GM18873 (cell line): ENCODE data around the gene GALC.

Source experiments
- ATAC-seq: cut with Tn5 transposase; IDR thresholded peaks from one replicate; pipeline ENCODE4 v1.9.1; 2021; ENCODE audit warnings: mild to moderate bottlenecking, moderate library complexity, moderate number of reproducible peaks; ENCODE audit not compliant: unreplicated experiment, low FRiP score

Gene GALC

DNA sequence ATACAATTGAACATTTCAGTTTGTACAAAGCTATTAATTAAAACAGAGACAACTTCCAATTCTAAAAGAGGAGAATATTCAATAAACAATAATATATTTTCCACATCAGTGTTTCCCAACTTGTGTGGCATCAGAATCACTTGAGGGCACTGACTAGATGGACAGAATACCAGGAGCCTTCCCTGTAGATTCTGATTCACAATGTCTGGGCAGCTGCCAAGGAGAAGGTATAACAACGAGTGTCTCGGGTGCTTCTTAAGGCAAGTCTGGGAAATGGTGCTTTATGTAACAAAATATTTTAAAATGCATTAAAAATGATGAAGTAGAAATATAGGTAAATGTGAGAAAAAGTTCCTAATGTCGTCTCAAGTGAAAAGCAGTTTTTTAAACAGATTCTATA is 26.2 kb downstream of the GALC start:
- ATAC-seq, result no peak

DNA sequence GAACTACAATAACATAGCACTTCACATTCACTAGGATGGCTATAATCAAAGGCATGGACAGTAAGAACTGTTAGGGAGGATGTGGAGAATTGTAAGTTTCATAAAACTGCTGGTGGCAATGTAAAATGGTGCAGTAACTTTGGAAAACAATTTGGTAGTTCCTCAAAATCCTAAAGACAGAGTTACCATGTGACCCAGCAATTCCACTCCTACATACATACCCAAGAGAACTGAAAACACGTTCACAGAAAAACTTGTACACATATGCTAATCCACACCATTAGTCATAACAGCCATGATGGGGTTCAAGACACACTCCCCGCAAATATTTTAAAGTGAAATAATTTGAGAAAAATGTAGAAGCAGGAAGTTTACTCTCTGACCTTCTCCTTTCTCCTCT is 31.7 kb downstream of the GALC start:
- ATAC-seq, result no peak

DNA sequence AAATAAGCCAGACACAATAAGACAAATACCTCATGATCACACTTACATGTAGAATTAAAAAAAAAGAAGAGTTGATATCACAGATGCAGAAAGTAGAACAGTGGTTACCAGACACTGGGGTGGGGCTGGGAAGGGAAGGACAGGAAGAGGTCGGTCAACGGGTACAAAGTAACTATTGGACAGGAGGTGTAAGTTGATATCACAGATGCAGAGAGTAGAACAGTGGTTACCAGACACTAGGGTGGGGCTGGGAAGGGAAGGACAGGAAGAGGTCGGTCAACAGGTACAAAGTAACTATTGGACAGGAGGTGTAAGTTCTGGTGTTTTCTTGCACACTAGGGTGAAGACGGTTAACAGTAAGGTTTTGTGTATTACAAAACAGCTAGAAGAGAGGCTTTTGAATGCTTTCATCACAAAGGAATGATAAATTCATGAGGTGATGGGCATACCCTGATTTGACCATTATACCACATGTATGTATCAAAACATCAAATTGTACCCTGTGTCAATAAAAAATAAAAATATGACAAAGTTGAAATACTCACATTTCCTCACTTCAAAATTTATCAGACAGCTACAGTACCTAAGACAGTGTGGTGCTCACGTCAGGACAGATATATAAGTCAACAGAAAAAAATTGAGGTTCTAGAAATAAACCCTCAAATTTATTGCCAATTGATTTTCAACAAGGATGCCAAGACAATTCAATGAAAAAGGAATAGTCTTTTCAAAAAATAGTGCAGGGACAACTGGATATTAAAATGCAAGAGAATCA is 32.8 kb downstream of the GALC start:
- ATAC-seq, result no peak

DNA sequence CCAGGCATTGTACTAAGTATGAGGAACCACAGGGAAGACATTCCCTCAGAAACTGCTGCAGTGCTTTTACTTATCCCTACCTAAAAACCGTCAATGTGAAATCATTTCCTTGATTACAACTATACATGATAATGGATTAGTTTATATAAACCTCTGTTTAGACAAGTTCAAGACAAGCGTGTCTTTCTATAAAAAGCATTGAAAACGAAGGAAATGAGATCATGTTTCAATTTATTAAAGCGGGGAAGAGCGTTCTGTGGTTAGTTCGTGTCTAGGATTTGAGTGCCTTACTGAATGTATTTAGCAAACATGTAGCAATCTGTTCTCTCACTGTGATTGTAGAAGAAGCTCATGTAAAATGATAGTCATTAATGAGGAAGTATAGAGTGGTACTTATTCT is 37.5 kb downstream of the GALC start:
- no peak for ATAC-seq

DNA sequence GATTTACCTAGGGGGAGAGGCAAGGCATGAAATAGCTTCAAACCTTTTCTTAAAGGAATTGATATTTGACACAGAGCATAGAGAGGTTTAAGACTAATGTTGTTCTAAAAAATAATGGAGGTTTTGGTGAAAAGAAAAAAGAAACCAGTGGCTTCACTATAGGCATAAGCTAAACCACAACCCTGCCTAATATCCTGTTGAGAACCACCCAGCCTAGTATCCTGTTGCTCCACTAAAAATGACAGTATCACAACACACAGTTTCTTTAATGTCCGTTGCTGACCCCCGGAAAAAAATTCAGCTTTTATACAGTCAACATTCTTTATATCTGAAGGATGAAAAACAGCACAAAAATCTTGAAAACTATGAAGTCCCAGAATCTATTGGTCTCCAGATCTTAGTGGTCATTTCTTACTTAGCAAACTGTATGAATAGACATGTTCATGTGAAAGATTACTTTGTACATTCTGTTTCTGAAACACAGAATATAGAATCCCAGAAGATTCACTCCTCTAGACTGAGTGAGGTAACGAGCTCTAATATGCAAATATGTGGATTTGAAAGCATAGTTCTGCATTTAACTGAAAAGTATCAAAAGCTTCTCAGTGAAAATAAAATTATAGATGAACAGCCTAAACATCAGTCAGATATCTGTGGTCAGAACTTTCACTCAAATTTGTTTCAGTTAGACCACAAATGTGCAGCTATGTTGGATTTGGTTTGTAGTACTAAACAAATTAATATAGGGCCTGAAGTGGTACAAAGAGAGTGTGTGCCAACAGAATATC is 40.5 kb downstream of the GALC start:
- ATAC-seq, result peak; percentile 71

DNA sequence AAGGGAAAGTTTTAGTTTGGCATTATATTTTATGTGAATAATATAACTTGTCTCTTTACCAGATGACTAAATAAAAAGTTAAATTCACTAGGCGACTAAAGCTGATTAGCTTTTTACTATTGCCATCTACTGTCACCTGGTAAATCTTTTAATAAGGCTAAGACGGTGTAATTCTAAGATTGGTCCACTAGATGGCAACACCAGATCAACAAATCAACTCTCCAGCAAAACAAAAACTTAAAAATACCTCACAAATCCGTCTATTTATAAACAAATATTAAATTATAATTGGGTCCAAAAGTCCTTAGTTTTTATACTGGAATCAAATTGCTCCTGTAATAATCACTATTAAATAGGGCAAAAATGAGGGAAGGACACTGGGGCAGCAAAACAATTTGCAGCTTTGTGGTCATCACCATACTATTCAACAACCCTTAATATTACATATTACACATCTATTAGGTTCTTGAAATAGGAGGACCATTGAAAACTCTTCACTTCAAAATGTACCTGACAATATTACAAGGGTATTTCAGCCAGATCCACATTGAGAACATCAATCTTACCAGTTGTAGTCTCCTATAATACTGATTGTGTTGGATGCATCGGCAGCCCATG is 47.9 kb downstream of the GALC start:
- ATAC-seq, result no peak

DNA sequence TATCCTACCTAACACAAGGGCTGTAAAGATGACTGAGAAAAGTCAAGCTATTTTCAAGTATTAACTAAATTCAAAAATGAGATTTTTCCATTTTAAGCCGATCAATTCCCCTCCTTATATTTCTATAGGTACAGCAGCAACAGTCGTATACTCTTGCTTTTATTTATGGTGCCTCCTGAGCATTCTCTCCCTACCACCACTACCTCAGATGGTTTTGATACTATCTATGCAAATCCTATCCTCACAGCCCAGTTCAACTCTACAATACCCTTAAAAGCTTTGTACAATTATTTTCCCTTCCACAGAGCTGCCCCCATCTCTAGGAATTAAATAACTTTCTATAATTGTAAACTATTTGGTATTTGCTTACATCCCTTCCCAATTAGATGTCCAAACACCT is 52.1 kb downstream of the GALC start:
- no peak for ATAC-seq

DNA sequence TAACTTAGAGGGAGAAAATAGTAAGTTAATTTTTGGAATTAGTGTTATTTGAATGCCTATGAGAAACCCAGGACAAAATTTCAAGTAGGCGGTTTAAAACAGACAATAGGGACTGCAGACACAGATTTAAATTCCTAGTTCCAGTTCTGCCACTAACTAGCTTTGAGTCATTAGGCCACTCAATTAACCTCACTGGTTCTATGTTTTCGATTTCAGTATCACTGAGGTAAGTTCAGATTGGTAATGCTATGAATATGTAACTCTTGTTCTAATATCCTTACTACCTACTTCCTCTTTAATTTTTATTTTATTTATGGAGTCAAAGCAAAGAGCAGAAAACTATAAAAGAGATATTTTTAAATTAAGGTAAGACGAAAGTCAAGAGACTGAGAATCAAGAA is 52.6 kb downstream of the GALC start:
- peak; percentile 97 for ATAC-seq

DNA sequence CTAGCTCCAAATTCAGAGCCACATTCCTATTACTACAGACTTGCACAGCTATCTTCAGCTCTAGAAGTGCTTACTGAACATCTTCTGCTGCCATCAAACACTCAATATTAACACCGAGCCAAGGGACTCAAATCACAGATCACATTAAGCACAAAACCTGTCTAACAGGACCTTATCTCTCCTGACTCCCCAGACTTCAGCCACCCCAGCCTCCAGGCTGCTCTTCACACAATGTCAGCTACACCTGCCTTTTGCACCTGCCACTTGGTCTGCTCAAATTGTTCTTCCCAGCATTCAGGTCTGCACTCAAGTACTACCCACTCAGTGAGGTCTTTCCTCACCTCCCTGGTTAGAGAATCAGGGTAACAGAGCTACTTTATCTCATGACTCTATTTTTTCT is 57.1 kb downstream of the GALC start:
- ATAC-seq, result no peak

DNA sequence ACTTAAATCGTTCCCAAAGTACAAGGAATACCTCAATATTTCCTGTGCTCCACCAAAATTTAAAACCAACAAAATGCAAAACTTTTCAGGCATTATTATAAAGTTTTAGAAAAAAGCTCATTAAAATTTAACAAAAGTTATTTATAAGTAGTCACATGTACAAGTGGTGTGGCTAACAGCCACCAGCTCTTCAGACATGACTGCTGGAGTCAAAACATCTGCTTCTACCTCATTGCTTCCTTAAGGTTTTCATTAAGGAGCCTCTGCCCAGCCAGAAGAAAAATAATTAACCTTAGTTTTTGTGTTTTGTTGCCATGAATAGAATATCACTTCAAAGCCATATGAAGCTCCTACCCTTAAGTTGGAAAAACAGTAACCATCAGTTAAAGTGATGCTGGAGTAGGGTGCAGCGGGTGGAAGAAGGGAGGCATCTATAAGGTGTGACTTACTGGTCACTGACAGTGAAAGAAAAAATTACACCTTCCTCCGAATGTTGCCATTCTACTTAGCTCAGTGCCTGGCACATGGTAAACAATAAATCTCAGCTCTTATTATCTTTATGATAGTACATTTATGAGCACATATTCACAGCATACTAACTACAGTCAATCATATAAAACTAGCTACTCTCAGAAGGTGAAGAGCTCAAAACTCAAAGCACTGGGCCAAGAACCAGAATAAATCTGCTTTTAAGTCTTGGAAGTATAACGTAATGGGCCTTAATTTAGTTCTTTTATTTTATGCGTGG is 57.7 kb downstream of the GALC start:
- ATAC-seq, result no peak

DNA sequence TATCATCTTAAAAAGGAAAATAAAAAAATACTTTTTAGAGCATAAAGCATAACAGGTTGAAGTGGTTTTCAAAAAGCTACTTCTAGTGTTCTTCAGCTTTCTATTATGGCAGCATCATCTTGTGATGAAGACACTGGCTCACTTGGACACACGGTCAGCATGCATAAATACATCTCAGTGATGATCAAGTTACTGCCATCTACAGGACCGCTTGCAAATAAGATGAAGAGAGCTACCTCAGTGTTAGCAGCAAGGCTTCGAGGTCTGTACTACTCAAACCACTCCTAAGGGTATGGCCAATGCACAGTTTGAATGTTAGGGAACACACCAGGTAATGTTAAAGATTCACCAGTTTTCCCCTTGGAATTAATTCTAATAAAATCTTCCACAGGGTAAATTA is 58.8 kb downstream of the GALC start:
- ATAC-seq, result no peak

DNA sequence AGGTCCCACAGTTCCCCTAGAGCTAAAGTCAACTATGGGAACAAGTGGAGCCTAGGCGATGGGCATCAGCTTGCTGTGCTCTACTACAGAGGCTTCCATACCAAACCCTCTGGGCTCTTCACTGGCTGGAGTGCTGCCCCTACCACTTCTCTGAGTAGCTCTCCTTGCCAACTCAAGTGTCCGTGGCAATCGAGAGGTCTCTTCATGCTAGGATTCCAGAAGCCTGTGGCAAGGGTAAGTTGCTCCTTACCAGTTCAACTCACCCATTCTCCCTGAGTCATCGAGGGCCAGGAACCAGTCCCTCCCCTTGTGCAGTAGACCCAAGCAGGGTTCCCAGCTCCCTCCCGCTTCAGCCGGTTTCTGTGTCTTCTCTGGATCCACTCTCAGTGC is 76.1 kb downstream of the GALC start:
- no peak for ATAC-seq

DNA sequence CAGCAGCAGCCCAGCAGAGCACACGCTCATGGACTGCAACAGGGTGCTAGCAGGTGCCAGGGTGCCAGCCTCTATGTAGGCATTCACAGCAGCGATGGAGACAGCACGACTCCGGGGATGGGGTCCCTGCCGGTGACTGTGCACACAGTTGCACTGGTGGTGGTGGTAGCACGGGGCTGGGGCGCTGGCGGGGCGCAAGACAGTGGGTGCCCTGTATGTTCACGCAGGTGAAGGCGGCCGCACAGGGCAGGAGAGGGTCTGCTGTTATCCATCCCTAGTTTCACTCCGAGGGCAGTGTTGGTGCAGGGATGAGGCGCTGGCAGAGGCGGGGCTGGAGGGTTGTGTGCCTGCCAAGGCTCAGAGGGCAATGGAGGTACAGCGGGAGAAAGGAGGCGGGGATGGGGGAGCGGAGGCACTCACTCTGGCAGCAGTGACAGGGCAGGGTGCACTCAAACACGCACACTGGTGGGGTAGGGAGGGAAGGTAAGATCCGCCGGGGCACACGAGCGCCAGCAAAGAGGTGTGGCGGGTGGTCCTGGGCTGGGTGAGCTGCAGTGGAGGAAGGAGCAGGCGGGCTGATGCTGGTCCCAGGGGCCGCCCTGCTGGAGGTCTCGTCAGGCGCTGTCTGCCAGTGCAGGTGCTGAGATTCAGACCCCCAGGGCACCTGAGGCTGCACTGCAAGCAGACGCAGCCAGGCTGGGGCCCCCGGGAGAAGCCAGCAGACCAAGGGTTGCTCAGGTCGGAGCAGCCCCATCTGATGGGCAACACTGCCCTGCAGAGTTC is 76.7 kb downstream of the GALC start:
- ATAC-seq, result no peak

DNA sequence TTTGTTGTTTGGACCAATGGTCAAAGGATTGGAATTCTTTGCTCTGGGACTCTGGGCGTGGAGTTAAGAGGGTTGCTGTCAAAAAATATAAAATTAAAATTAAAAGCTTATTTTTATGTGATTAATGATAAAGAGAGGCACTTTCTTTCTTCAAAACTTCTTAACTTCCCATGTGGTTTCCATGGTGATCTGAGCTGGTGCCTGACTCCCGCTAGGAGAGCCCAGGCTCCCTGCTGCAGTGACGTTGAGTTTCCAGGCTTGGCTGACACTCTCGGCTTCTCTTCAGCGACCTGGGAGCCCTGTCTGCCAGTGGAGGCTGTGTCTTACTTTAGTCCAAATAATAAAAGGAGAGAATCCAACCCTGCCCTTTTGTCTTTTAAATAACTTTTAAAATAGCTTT is 84.4 kb downstream of the GALC start:
- ATAC-seq, result no peak

DNA sequence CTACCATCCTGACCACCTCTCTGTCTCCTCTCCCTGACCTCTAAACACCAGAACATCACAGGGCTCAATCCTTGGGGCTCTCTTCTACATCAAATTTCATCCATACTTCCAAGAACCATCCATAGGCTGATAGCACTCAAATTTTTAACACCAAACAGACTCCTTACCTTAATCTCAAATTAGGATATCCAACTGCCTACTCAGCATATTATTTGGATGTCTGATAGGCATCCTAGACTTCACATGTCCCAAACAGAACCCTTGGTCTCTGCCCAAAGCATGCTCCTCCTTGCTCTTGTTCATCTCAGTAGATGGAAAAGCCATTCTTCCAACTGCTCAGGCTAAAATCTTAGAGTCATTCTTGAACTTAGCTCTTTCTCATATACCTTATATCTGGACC is 91.3 kb downstream of the GALC start:
- ATAC-seq, result no peak

DNA sequence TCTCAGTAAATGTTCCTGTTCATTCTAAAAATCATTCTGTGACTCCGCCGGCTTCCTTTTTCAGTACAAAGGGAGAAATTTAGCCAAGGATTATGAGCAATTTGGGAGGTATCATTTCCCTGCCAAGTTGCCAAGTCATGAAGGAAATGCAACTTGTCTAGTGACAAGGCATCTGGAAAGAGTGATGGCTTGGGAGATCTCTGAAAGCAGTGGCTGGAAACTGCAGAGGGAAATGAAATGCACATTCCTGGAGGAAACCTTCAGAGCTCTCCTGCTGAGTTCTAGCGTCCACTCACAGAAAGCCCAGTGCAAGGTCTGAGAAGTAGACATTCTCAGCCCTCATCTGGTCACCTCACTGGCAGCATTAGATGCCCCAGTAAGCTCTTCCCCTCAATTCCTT is 91.7 kb downstream of the GALC start:
- no peak for ATAC-seq

DNA sequence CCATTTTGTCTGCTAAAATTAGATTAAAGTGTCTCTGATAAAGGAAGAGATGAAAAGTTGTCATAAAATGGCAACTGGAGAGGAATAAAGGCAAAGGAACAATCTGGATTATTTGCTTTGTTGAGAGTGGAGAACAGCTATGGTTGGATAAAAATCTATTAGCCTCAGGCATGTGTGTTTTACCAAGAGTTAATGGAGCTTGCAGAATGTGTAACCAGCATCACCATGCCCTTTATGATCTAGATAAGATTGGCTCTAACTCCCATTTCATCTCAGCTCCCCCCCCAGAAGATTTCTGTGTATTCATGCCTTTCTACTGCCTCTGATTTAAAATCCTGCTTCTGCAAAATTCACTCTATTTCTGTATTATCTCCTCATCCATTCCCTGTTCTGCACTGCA is 93.8 kb downstream of the GALC start:
- ATAC-seq, result no peak

DNA sequence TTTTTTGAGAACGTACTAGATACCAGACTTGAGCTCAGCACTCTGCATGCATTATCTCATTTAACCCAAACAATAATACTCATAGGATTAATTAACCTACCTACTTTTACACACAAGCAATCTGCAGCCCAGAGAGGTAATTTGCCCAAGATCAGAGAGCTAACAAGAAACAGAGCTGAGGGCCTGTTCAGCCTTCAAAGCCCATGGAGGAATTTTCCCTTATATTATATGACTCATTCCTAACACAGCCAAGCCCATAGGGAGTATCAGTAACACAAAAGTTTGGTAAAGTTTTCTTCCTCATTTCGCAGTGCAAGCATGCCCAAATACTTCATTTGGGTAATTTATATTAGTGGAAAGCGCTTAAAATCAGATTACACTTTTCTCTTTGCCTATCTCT is 94.7 kb downstream of the GALC start:
- no peak for ATAC-seq

DNA sequence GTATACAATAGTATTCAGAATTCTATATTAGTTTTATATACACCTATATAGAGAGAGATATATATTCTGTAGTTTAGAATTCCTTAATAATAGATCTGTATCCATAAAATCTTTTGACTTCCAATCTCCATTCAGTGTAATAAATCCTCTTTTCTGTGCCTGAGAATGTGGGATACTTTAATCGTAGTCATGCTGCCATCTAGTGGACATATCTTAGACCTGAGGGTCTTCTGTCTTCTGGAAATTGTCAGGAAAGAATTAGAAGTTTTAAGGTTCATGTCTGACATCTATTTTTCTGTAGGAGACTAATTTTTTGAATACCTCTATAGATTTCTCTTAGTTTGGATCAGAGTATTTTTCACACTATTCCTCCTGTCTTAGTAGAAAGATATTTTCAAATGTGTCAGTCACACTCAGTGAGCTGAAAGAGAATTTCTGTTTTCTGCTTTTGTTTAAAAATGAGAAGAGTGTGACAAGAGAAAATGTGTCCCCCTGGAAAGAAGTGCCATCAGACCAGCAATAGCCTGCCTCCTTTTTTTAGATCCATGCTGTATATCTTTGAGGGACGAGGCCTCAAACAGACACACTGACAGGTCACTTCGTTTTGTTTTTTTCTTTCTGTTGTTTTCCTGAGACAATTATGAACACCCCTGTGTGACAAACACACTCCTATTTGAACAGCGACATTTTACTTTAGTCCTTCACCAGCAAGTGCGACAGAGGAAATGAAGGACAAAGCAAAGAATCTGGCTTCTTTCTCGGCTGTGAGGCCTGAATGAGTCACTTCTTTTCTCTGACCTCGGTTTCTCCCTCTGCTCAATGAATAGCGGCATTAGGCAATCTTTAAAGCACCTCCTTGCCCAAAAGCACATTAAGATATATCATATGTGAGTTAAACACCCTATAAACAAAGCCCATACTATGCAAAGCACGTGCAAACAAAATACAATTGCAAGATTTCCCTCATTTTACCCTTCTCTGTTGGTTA is 96.3 kb downstream of the GALC start:
- ATAC-seq, result no peak
